Measurements from ENCODE around the gene APOA1. TPM values are rescaled to one million over a fixed set of nuclear protein-coding genes. Genes with fewer than 3 reads are reported as not detected.

APOA1 gene
- total and polyA plus RNA-seq, 2 donors (not counting 3 experiments of a cell fraction or from before 2014, with no cell fraction given), result not detected

- Histone ChIP-seq H3K79me2 (ENCODE audit: control insufficient read depth, insufficient read depth, low read length) (no peaks in the 10 kb centered on the region), H3K9me1 (replicated peaks; ENCODE audit: control insufficient read depth, extremely low read depth, insufficient read depth, low read length) (no peaks in the 10 kb centered on the region), H3K4me1 (ENCODE audit: control insufficient read depth, extremely low read depth, insufficient read depth, low read length) (no peaks in the 10 kb centered on the region), H3K9me3 (replicated peaks; ENCODE audit: control insufficient read depth, insufficient read depth, low read length) (no peaks in the 10 kb centered on the region), H4K20me1 (replicated peaks; ENCODE audit: control insufficient read depth, extremely low read depth, insufficient read depth, low read length) (no peaks in the 10 kb centered on the region), H3K4me2 (ENCODE audit: insufficient read depth, low read length) (no peak overlapping the region), H2AFZ (ENCODE audit: low read depth, low read length) (no peak overlapping the region), H3K27me3 (ENCODE audit: control insufficient read depth in 2 of 2, insufficient read depth in 2 of 2, low read length in 2 of 2) (no peaks in the 10 kb centered on the region), H3K27ac (ENCODE audit: insufficient read depth, low read depth, low read length) (no peak overlapping the region), H3K4me3 (replicated peaks in 1 of 3; ENCODE audit: insufficient read depth in 1 of 3, low read depth in 1 of 3, low read length in 3 of 3) (no peak overlapping the region), H3K9ac (replicated peaks; ENCODE audit: extremely low read depth, insufficient read depth, low read length) (no peak overlapping the region), H3K36me3 (ENCODE audit: control insufficient read depth in 2 of 2, extremely low read depth in 1 of 2, insufficient read depth in 2 of 2, low read length in 2 of 2) (no peaks in the 10 kb centered on the region)
- CTCF ChIA-PET, result interaction anchor here (3.7 kb wide), 1 partner anchor 11 kb away, joined by 22 read pairs; the partner anchor contains the start of gene APOA1
- TF ChIP-seq CTCF (IDR thresholded peaks at IDR 0.05; ENCODE audit: extremely low read depth in 1 of 2, insufficient read depth in 1 of 2, low read depth in 1 of 2, low read length in 2 of 2) (no peak), POLR2AphosphoS5 (IDR thresholded peaks at IDR 0.05; ENCODE audit: insufficient read depth, low read depth, low read length) (no peak), MYC (IDR thresholded peaks at IDR 0.05; ENCODE audit: low read depth, low read length) (no peak), POLR2A (IDR thresholded peaks at IDR 0.05; ENCODE audit: low read depth, low read length) (no peak)
- POLR2A ChIA-PET, result no interaction called here
- intact Hi-C loops (cut with micrococcal nuclease), result no loop called here
- DNase-seq (ENCODE audit: low read depth, low spot score), result no peak
- dilution Hi-C loops (cut with MboI; ENCODE audit: extremely low pct_ligation_motif_present, low sequenced_read_pairs), result no loop called here
- no peak for FAIRE-seq
- BruUV-seq (replicated peaks), result no TSS peak
Measured at GRCh38 chr11:116825434-116825833, 12.0 kb downstream of the APOA1 start.

GRCh38 chr11:116823031-116823843, 14.2 kb downstream of the APOA1 start, which contains the start of gene APOA4:
Gene APOA4, minus strand, starts transcription at chr11:116823304. Its CDS starts 113 bp downstream, at chr11:116823191.
- ChIA-PET POLR2A (no interaction called here), CTCF (interaction anchor here (3.6 to 3.7 kb wide), 2 partner anchors 13 to 32 kb away, joined by 22 to 30 read pairs; partner anchors contain the start of genes APOA1 and APOA5)
- FAIRE-seq, result no peak
- no TSS peak for BruUV-seq (replicated peaks)
- Histone ChIP-seq H3K4me2 (ENCODE audit: insufficient read depth, low read length) (no peak within 1 kb of the TSS), H3K9ac (replicated peaks; ENCODE audit: extremely low read depth, insufficient read depth, low read length) (no peak within 1 kb of the TSS), H3K9me1 (replicated peaks; ENCODE audit: control insufficient read depth, extremely low read depth, insufficient read depth, low read length) (no peaks in the 10 kb centered on the region), H2AFZ (ENCODE audit: low read depth, low read length) (no peak within 1 kb of the TSS), H3K36me3 (ENCODE audit: control insufficient read depth in 2 of 2, extremely low read depth in 1 of 2, insufficient read depth in 2 of 2, low read length in 2 of 2) (no peaks in the 10 kb centered on the region), H3K27me3 (ENCODE audit: control insufficient read depth in 2 of 2, insufficient read depth in 2 of 2, low read length in 2 of 2) (no peaks in the 10 kb centered on the region), H3K4me3 (replicated peaks in 1 of 3; ENCODE audit: insufficient read depth in 1 of 3, low read depth in 1 of 3, low read length in 3 of 3) (no peak within 1 kb of the TSS), H3K27ac (ENCODE audit: insufficient read depth, low read depth, low read length) (no peak within 1 kb of the TSS), H3K9me3 (replicated peaks; ENCODE audit: control insufficient read depth, insufficient read depth, low read length) (no peaks in the 10 kb centered on the region), H4K20me1 (replicated peaks; ENCODE audit: control insufficient read depth, extremely low read depth, insufficient read depth, low read length) (no peaks in the 10 kb centered on the region), H3K4me1 (ENCODE audit: control insufficient read depth, extremely low read depth, insufficient read depth, low read length) (no peaks in the 10 kb centered on the region), H3K79me2 (ENCODE audit: control insufficient read depth, insufficient read depth, low read length) (no peaks in the 10 kb centered on the region)
- dilution Hi-C loops (cut with MboI; ENCODE audit: extremely low pct_ligation_motif_present, low sequenced_read_pairs), result no loop called here
- no peak for DNase-seq (ENCODE audit: low read depth, low spot score)
- intact Hi-C loops (cut with micrococcal nuclease), result no loop called here
- TF ChIP-seq POLR2A (IDR thresholded peaks at IDR 0.05; ENCODE audit: low read depth, low read length), result no peak
- no peak for TF ChIP-seq GATA2 (IDR thresholded peaks at IDR 0.05; ENCODE audit: insufficient read depth, insufficient read length, low read depth, low read length)
- no peak for TF ChIP-seq EZH2 (IDR thresholded peaks at IDR 0.05; ENCODE audit: borderline replicate concordance, low read depth, low read length, severe bottlenecking)
- no peak for TF ChIP-seq JUN (IDR thresholded peaks at IDR 0.05; ENCODE audit: borderline replicate concordance, insufficient read depth, insufficient read length, low read depth)
- TF ChIP-seq POLR2AphosphoS5 (IDR thresholded peaks at IDR 0.05; ENCODE audit: insufficient read depth, low read depth, low read length), result no peak
- no peak for TF ChIP-seq FOS (IDR thresholded peaks at IDR 0.05; ENCODE audit: borderline replicate concordance, insufficient read depth, low read length)

Data from endothelial cell of umbilical vein (primary cell).